Activated CD8-positive, alpha-beta T cell treated with anti-CD3 and anti-CD28 coated beads for 36 hours (primary cell): Measurements from ENCODE around the gene FAM163A. TPM values are rescaled to one million over a fixed set of nuclear protein-coding genes. Genes with fewer than 3 reads are reported as not detected.

ENCODE experiments used
- ATAC-seq: fragments of 200-7000 bp; cut with Tn5 transposase; one replicate; pipeline ENCODE4 v1.10.0; 2021; ENCODE audit warnings: mild to moderate bottlenecking, moderate library complexity
- CTCF ChIA-PET: fragments of 350-600 bp; sonication (Branson Sonifier 250); formaldehyde crosslinking; loops from one replicate; lab custom pipeline; 2021; ENCODE audit warnings: antibody characterized with exemption; lab: Charles Lee
- POLR2A ChIA-PET: fragments of 350-600 bp; sonication (Branson Sonifier 250); formaldehyde crosslinking; loops from one replicate; lab custom pipeline; 2021; ENCODE audit warnings: antibody characterized with exemption; lab: Charles Lee
- DNase-seq: peaks from one replicate; pipeline ENCODE4 v3.0.0-alpha.2; 2020
- H3K27ac Mint-ChIP-seq: one replicate; pipeline ENCODE4 v1.8.0; 2021; ENCODE audit warnings: mild to moderate bottlenecking, mixed read lengths
- H3K27me3 Mint-ChIP-seq: one replicate; pipeline ENCODE4 v1.8.0; 2021; ENCODE audit warnings: mixed read lengths
- H3K36me3 Mint-ChIP-seq: one replicate; pipeline ENCODE4 v1.8.0; 2021; ENCODE audit warnings: low read depth, mixed read lengths
- H3K4me1 Mint-ChIP-seq: one replicate; pipeline ENCODE4 v1.8.0; 2021; ENCODE audit warnings: low read depth, mixed read lengths
- H3K4me3 Mint-ChIP-seq: one replicate; pipeline ENCODE4 v1.8.0; 2021; ENCODE audit warnings: mild to moderate bottlenecking, moderate library complexity, mixed read lengths
- H3K9me3 Mint-ChIP-seq: one replicate; pipeline ENCODE4 v1.8.0; 2021; ENCODE audit warnings: mixed read lengths
- intact Hi-C: fragments of 100-400 bp; cut with micrococcal nuclease; formaldehyde crosslinking; loops from one replicate; pipeline ENCODE4 v1.10.0; 2022
- total RNA-seq, 2 experiments: library from RNA; stranded (reverse); gene quantifications; one replicate each; pipeline ENCODE4 v1.2.3, GENCODE V29; 2021
- TF ChIP-seq, protein P1 (sequence below): fragments of 200-600 bp; IDR thresholded peaks from one replicate; pipeline ENCODE4 v1.8.0; 2022; ENCODE audit warnings: antibody characterized with exemption, mild to moderate bottlenecking

FAM163A gene
- total RNA-seq, 2 experiments from 2014 or later = not detected

DNA sequence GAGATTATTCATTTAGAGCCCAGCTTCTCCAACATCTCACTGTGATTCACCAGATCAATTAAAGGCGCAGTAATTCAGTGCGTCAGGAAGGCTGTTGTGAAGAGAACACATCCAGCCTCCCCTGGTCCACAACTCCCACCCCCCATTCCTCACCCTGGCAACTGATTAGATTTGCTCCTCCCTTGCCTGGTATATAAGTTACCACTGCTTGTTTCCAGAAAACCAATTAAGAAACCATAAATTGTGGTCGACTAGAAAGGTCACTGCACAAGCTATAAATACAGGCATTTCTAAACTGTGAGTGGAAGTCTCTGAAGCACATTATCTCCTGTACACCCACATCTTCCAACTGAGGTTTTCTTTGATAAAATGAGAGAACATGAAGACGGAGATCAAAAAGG is 41.9 kb downstream of the FAM163A start:
- DNase-seq = no peak
- ChIA-PET CTCF (interaction anchor here (3.8 to 4.7 kb wide), 2 partner anchors 24 to 30 kb away, joined by 18 to 22 read pairs; no protein-coding TSS in a partner anchor), POLR2A (no interaction called here)
- Mint-ChIP-seq H3K27me3 (peaks cover 3% of the 10 kb centered on the region), H3K4me1 (no peaks in the 10 kb centered on the region), H3K9me3 (no peaks in the 10 kb centered on the region), H3K36me3 (no peaks in the 10 kb centered on the region), H3K4me3 (no peak overlapping the region), H3K27ac (no peak overlapping the region)
- intact Hi-C loops = no loop called here
- ATAC-seq = no peak
- TF ChIP-seq, protein P1, sequence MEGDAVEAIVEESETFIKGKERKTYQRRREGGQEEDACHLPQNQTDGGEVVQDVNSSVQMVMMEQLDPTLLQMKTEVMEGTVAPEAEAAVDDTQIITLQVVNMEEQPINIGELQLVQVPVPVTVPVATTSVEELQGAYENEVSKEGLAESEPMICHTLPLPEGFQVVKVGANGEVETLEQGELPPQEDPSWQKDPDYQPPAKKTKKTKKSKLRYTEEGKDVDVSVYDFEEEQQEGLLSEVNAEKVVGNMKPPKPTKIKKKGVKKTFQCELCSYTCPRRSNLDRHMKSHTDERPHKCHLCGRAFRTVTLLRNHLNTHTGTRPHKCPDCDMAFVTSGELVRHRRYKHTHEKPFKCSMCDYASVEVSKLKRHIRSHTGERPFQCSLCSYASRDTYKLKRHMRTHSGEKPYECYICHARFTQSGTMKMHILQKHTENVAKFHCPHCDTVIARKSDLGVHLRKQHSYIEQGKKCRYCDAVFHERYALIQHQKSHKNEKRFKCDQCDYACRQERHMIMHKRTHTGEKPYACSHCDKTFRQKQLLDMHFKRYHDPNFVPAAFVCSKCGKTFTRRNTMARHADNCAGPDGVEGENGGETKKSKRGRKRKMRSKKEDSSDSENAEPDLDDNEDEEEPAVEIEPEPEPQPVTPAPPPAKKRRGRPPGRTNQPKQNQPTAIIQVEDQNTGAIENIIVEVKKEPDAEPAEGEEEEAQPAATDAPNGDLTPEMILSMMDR = no peak

DNA sequence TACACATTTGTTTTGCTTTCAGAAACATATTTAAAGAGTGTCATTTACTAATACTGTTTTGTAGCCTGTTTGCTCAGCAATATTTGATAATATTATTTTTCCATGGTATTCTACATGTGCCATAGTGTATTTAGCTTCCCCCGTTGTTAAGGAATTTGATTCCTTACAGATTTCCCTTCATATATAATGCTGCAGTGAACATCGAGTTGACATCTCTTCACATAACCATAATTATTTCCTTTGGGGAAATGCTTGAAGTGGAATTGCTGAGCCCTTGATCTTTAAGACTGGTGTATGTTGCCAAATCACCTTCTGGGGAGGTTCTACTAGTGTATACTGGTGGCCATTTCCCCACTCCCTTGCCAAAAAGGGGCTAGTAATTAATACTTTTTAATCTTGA is 42.6 kb downstream of the FAM163A start:
- H3K4me1 Mint-ChIP-seq = no peaks in the 10 kb centered on the region
- ChIA-PET CTCF (interaction anchor here (3.8 to 4.7 kb wide), 2 partner anchors 24 to 29 kb away, joined by 18 to 22 read pairs; no protein-coding TSS in a partner anchor), POLR2A (interaction anchor here (0.6 kb wide), 1 partner anchor 1317 kb away, joined by 3 read pairs; no protein-coding TSS in a partner anchor)
- H3K27me3 Mint-ChIP-seq = peaks cover 3% of the 10 kb centered on the region
- no peak overlapping the region for H3K4me3 Mint-ChIP-seq
- H3K9me3 Mint-ChIP-seq = no peaks in the 10 kb centered on the region
- DNase-seq (no peak), ATAC-seq (no peak)
- no peaks in the 10 kb centered on the region for H3K36me3 Mint-ChIP-seq
- TF ChIP-seq, protein P1 = no peak
- intact Hi-C loops = no loop called here
- no peak overlapping the region for H3K27ac Mint-ChIP-seq

DNA sequence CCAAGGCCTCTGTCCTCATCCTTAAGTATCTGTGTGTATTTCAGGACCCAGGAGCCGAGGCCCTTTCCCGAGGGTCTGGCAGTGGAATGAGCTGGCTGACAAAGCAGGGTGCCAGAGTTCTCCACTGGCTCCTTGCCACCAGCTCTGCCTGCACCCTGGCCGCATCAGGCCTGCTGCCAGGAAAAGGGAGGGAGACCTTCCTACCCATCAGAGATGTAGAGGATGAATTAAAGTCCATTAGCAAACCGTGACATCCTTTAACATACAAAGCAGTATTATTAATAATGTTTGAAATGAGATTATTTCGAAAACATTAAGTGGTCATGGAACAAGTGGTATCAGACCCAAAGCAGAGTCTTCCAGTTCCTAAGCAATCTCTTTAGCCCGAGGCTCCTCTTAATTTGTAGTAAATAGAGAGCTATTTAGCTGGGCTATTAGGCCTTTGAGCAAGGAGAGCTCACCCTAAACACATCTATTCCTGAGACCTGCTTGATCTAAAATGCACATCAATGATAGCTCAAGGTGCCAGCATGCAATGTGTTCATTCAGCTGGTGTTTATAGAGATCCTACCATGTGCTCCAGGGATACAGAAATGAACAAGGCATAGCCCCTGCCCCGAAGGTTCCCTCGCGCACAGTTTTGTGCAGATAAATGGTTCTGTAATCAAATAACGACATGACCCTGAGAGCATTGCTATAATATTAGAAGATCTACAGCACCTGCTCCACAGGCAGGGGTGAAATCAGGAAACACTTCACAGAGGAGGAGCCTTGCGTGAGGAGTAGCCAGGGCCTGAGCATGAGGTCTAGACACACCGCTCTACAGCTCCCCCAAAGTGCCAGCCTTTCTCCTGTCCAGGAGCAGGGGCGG is 44.0 kb downstream of the FAM163A start:
- Mint-ChIP-seq H3K36me3 (no peaks in the 10 kb centered on the region), H3K27ac (no peak overlapping the region), H3K9me3 (no peaks in the 10 kb centered on the region), H3K4me1 (no peaks in the 10 kb centered on the region), H3K4me3 (no peak overlapping the region), H3K27me3 (peaks cover 3% of the 10 kb centered on the region)
- no peak for DNase-seq
- CTCF ChIA-PET = interaction anchor here (3.8 to 4.7 kb wide), 2 partner anchors 22 to 28 kb away, joined by 18 to 22 read pairs; no protein-coding TSS in a partner anchor
- no peak for ATAC-seq
- TF ChIP-seq, protein P1 = no peak
- intact Hi-C loops = no loop called here
- POLR2A ChIA-PET = interaction anchor here (1.1 kb wide), 1 partner anchor 8 kb away, joined by 3 read pairs; no protein-coding TSS in a partner anchor

DNA sequence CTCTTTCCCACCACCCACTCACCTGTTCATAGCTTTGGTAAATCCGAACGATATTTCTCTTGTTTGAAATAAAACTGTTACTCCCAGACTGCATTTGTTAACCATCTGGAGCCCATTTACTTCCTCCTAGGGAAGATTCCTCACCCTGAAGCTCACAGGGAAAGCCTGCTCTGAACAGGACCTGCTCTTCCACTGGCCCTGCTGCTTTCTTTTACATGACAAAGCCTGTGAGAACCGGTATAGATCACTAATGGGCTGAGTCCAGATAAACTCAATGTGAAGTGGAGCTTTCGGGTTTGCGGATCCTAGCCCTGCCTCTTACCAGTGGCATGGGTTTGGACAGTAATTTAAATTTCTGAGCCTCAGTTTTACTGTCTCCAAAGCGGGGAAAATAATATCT is 45.2 kb downstream of the FAM163A start:
- ATAC-seq = no peak
- DNase-seq = no peak
- Mint-ChIP-seq H3K4me3 (no peak overlapping the region), H3K36me3 (no peaks in the 10 kb centered on the region), H3K27me3 (peaks cover 3% of the 10 kb centered on the region), H3K9me3 (no peaks in the 10 kb centered on the region), H3K4me1 (no peaks in the 10 kb centered on the region), H3K27ac (no peak overlapping the region)
- intact Hi-C loops = no loop called here
- TF ChIP-seq, protein P1 = no peak
- CTCF ChIA-PET = interaction anchor here (1.1 to 4.7 kb wide), 3 partner anchors 21 to 27 kb away, joined by 4 to 22 read pairs (median 18); no protein-coding TSS in a partner anchor
- POLR2A ChIA-PET = interaction anchor here (1.1 kb wide), 1 partner anchor 9 kb away, joined by 3 read pairs; no protein-coding TSS in a partner anchor

DNA sequence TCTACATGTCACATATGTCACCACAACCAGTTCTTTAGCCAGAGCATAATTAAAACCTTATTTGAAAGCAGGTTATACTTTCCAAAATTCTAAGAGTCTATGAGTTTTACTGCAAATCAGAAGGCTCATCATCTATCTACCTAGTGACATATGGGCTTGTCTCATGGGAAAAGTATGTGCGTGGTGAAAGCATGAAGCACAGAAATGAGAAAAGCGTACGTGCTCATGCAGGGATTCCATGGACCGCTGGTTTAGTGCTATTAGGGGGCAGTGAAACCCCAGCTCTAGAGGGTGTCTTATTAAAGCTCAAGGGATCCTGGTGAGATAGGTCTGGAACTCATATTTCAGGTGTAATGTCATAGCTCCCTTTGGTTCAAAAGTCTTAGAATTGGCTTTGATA is 50.2 kb downstream of the FAM163A start:
- ATAC-seq (no peak), DNase-seq (no peak)
- CTCF ChIA-PET = interaction anchor here (1.4 to 2.2 kb wide), 2 partner anchors 16 to 21 kb away, joined by 5 to 6 read pairs; no protein-coding TSS in a partner anchor
- H3K27ac Mint-ChIP-seq = no peak overlapping the region
- no peaks in the 10 kb centered on the region for H3K4me1 Mint-ChIP-seq
- POLR2A ChIA-PET = no interaction called here
- intact Hi-C loops = no loop called here
- no peak overlapping the region for H3K4me3 Mint-ChIP-seq
- H3K27me3 Mint-ChIP-seq = no peaks in the 10 kb centered on the region
- H3K36me3 Mint-ChIP-seq = no peaks in the 10 kb centered on the region
- TF ChIP-seq, protein P1 = no peak
- H3K9me3 Mint-ChIP-seq = no peaks in the 10 kb centered on the region
